ENCODE results near the gene GFOD2.

GFOD2 gene

GRCh38 chr16:67676939-67677338 is 42.2 kb downstream of the GFOD2 start (continued):
- TF ChIP-seq TSHZ2 (CRISPR knock-in tag; IDR thresholded peaks at IDR 0.05): no peak
- TF ChIP-seq ARNTL (CRISPR knock-in tag; IDR thresholded peaks at IDR 0.05; ENCODE audit: borderline replicate concordance, low read depth): no peak
- TF ChIP-seq PPARA (CRISPR knock-in tag; IDR thresholded peaks at IDR 0.05; ENCODE audit: borderline replicate concordance): no peak
- no peak for TF ChIP-seq ZNF565 (CRISPR knock-in tag; conservative IDR thresholded peaks at IDR 0.05; ENCODE audit: low read depth)
- no peak for TF ChIP-seq ZNF70 (CRISPR knock-in tag; IDR thresholded peaks at IDR 0.05)
- no peak for TF ChIP-seq TCF4 (CRISPR knock-in tag; IDR thresholded peaks at IDR 0.05; ENCODE audit: borderline replicate concordance)
- no peak for TF ChIP-seq SNAI2 (CRISPR knock-in tag; IDR thresholded peaks at IDR 0.05)
- TF ChIP-seq BACH2 (CRISPR knock-in tag; IDR thresholded peaks at IDR 0.05; ENCODE audit: borderline replicate concordance): no peak
- TF ChIP-seq OSR1 (CRISPR knock-in tag; IDR thresholded peaks at IDR 0.05): no peak

- TF ChIP-seq PPARA (CRISPR knock-in tag; IDR thresholded peaks at IDR 0.05; ENCODE audit: borderline replicate concordance) (no peak), SNAI2 (CRISPR knock-in tag; IDR thresholded peaks at IDR 0.05) (no peak), CSDC2 (CRISPR knock-in tag; IDR thresholded peaks at IDR 0.05) (no peak), ZNF565 (CRISPR knock-in tag; conservative IDR thresholded peaks at IDR 0.05; ENCODE audit: low read depth) (no peak), ESRRG (CRISPR knock-in tag; IDR thresholded peaks at IDR 0.05) (no peak), TOX (CRISPR knock-in tag; IDR thresholded peaks at IDR 0.05; ENCODE audit: borderline replicate concordance) (no peak), RARB (CRISPR knock-in tag; IDR thresholded peaks at IDR 0.05) (no peak), ZC3H10 (CRISPR knock-in tag; IDR thresholded peaks at IDR 0.05) (no peak), OSR1 (CRISPR knock-in tag; IDR thresholded peaks at IDR 0.05) (no peak), TSHZ2 (CRISPR knock-in tag; IDR thresholded peaks at IDR 0.05) (no peak), ZNF8 (CRISPR knock-in tag; IDR thresholded peaks at IDR 0.05) (no peak), PATZ1 (CRISPR knock-in tag; IDR thresholded peaks at IDR 0.05; ENCODE audit: borderline replicate concordance) (no peak), ZNF70 (CRISPR knock-in tag; IDR thresholded peaks at IDR 0.05) (no peak), ZFP30 (CRISPR knock-in tag; IDR thresholded peaks at IDR 0.05) (no peak)
- no peak for ATAC-seq
Observed at GRCh38 chr16:67676516-67676915, 42.6 kb downstream of the GFOD2 start.

- ATAC-seq: no peak
- TF ChIP-seq RARB (CRISPR knock-in tag; IDR thresholded peaks at IDR 0.05) (no peak), ZFP3 (CRISPR knock-in tag; IDR thresholded peaks at IDR 0.05) (no peak), TSHZ2 (CRISPR knock-in tag; IDR thresholded peaks at IDR 0.05) (no peak), ARNTL (CRISPR knock-in tag; IDR thresholded peaks at IDR 0.05; ENCODE audit: borderline replicate concordance, low read depth) (no peak), TCF4 (CRISPR knock-in tag; IDR thresholded peaks at IDR 0.05; ENCODE audit: borderline replicate concordance) (no peak), SNAI2 (CRISPR knock-in tag; IDR thresholded peaks at IDR 0.05) (no peak), CSRNP3 (CRISPR knock-in tag; IDR thresholded peaks at IDR 0.05) (no peak), ZNF565 (CRISPR knock-in tag; conservative IDR thresholded peaks at IDR 0.05; ENCODE audit: low read depth) (no peak), POU6F1 (CRISPR knock-in tag; IDR thresholded peaks at IDR 0.05; ENCODE audit: borderline replicate concordance, low read depth) (no peak), PATZ1 (CRISPR knock-in tag; IDR thresholded peaks at IDR 0.05; ENCODE audit: borderline replicate concordance) (no peak), ESRRG (CRISPR knock-in tag; IDR thresholded peaks at IDR 0.05) (no peak), GLIS3 (CRISPR knock-in tag; IDR thresholded peaks at IDR 0.05) (no peak), ISL1 (CRISPR knock-in tag; IDR thresholded peaks at IDR 0.05) (no peak)
Observed at GRCh38 chr16:67675999-67676398, 43.1 kb downstream of the GFOD2 start.

All from SK-N-SH treated with all-trans-retinoic acid at 6 μM for 48 hours (cell line).